HG03565 (cell line): Measurements from ENCODE around the gene DOCK2.
"Not testable (repeated sequence)": the region's sequence is repeated elsewhere in the genome, so short reads cannot be mapped to it uniquely, and the experiment has no call there.

Experiments used
- ATAC-seq: cut with Tn5 transposase; IDR thresholded peaks from one replicate; pipeline ENCODE4 v1.9.1; 2021; ENCODE audit warnings: mild to moderate bottlenecking, moderate library complexity; ENCODE audit not compliant: unreplicated experiment

Gene DOCK2

DNA sequence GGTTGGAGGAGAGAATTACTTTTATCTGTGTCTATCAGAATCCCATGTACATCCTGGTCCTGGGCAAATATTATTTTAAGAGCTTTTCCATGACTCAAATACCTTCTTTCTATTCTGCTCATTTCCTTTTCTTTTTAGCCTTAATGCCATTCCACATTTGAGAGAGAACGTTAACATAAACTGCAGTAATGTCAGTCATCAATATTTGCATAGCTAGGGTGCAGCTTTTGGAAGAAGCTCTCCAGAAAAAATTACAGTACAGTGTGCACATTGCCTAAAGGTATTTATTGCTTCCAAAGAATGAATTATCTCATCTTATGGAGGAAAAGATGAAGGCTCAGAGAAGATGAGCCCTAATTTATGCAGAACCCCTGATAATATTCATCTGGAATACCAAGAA is 284.9 kb downstream of the DOCK2 start:
- ATAC-seq, result no peak

DNA sequence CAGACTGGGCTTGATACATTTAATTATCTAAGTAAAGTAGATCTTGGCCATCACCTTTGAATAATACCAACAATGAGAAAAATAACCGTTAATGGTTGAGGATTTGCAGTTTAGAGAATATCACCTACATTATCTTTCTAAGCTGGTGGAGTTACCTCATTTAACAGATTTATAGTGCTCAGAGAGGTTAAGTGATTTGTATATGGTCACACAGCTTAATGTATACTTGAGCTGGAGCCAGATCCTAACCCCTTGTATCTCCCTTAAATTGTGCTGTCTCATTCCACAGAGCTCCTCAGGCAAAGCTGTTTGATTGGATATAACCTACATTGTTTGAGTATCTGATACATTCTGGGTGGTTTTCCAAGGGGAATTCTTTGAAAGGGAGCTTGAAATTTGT is 285.4 kb downstream of the DOCK2 start:
- no peak for ATAC-seq

DNA sequence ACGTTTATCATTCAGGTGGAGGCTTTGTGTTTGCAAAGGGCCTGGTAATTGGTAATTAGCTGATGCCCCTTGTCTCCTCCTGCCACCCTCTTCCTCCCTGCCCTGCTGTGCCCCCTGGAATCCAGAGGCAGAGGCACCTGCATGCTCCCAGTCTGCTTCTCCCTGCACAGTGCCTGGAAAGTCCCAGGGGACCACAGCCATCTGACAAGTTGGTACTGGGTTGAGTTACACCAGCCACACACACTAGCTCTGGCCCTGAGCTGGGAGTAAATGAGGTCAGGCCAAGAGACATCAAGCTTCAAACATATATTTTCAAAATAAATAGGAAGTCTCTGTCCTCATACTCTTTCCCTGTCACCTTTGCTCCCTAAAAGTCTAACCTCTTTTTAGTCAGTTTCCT is 286.9 kb downstream of the DOCK2 start:
- ATAC-seq, result peak; percentile 75

DNA sequence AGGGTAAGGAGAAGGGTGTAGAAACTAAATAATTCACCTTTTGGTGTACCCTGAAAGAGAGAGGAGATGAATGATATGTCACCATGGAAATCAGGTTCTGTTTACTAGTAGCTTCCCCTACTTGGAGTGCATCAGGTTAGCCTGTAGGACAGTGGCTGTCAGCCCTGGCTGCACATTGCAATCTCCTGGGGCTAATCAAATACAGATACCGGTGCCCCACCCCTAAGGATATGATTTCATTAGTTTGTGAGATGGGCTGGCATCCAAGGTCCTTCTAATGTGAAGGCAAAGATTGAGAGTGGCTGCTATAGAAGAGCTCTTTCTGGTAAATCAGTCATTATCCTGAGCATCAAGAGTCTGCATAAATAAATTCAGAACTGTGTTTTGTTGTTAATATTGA is 296.1 kb downstream of the DOCK2 start:
- ATAC-seq, result no peak

DNA sequence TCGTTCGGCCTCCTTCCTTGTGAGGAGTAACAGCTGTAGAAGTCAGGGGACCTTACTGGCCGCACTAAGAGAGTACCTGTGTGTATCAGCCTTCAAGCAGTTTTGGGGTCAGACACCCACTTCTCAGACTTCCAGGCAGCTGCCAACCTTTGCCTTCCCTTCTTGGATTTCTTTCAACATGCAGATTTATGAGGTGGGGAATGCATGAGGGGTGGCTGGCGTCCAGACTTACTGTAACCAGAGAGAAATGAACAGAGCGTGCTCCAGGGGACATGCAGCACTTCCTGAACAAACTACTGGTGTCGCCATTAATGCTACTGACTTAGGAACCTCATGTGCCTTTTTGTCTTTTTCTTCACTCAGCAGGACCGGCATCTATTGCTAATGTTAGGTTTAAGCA is 296.5 kb downstream of the DOCK2 start:
- ATAC-seq, result no peak

DNA sequence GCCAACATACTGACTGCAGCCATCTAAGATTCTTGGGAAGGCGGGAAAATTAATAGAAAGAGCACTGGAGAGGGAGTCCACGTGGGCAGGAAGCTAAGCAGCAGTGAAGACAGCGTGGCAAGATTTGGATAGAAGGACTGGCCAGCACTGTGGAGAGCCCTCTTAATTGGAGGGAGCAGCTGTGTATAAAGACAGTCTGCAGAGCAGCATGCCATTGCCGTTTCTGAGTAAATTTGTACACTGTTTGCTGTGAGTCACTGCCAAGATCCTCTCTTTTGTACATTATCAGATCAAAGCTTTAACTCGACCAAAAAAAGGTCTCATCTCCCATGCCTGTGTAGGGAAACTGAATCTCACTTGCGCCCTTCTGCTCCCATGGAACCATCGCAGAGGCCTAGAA is 297.9 kb downstream of the DOCK2 start:
- ATAC-seq, result no peak

DNA sequence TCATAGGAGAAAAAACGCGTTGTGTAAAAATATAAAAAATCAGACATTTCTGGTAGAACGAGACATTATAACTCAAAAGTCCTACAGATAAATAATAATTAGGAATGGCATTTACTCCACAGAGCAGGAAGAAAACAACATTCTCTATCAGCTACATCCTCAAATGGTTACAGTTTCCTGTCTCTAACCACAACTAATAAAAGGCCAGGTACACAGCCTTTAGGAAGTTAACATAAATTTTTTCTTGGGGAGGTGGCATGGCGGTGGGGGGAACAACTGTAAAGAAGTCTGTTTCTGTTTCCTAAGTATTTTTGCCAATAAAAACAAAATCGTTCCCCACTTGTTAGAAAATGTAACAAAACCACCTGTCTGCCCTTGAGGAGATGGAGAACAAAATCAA is 298.7 kb downstream of the DOCK2 start:
- ATAC-seq, result no peak

DNA sequence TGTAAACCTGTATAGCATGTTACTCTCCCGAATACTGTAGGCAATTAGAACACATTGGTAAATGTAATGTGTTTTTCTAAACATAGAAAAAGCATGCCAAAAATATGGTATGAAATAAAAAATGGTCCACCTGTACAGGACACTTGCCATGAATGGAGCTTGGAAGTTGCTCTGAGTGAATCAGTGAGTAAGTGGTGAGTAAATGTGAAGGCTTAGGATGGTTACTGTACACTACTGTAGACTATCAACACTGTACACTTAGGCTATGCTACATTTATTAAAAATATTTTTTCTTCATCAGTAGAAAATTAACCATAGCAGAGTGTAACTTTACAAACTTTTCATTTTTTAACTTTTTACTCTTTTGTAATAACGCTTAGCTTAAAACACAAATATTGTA is 301.4 kb downstream of the DOCK2 start:
- no peak for ATAC-seq

DNA sequence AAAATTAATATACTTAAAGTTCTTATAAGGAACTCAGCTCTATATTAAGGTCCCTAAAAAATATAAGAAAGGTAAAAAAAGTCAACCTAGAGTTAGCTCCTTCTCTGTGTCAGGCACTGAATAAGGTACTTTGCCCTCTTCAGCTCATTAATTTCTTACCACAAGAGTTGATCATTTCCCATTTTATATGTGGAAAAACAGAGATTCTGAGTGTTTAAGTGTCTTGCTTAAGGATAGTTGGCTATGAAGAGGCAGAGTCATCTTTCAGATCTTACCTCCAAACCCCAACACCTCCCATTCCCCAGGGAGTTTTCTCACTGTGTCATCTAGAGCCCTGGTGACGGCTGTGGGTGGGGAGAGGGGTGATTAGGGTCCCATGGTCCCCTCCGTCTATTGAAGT is 302.7 kb downstream of the DOCK2 start:
- ATAC-seq, result no peak

DNA sequence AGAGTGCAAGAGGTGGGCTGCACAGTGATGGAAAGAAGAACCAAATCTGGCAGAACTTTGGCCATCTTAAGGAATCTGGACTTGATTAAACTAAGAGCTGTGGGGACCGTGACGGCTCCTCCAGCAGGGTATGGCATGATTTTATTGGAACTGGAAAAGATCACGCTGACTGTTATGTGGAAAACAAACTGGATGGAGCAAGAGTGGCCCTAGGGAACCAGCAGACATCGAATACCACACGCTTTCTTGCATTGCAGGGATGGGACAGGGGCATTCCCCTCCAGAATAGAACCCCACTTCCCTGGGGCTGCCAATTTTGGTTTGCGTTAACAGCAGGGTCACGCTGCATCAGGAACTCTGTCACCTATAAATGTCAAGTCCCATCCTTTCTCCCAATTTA is 304.5 kb downstream of the DOCK2 start:
- ATAC-seq, result no peak

DNA sequence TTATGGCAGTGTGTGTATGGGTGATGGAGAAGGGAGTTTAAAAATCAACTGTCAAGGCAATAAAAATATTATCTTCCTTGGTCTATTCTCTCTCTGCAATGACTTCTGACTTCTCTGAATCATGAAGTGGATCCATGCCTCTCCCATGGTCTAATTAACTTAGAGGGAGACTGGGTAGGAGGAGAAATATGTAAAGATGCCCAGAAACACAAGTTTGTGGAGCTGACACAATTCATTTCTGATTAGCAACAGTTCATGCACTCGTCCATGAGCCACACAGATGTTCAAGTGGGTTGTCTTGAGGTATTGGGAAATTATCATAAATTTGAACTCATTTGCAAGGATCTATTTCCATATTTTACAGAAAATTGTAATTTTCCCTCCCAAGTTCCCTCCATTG is 305.1 kb downstream of the DOCK2 start:
- ATAC-seq, result no peak

DNA sequence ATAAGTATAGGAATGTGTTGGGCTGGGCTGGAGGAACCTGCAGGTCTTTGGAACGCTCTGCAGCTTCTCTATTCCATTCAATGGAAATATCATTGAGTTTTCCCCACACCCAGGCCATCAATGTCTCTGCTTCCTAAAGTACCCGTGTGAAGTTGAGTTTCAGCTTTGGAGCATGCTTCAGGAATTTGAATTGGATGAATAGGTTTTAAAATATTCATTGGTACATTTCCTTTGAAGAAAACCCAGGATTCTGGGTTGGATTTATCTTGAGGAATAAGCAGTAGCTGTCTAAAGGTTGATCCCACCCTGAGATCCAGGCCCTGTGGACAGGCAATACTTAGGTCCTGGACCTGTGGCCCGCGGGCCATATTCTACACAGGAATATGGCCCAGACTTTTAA is 306.0 kb downstream of the DOCK2 start:
- no peak for ATAC-seq

DNA sequence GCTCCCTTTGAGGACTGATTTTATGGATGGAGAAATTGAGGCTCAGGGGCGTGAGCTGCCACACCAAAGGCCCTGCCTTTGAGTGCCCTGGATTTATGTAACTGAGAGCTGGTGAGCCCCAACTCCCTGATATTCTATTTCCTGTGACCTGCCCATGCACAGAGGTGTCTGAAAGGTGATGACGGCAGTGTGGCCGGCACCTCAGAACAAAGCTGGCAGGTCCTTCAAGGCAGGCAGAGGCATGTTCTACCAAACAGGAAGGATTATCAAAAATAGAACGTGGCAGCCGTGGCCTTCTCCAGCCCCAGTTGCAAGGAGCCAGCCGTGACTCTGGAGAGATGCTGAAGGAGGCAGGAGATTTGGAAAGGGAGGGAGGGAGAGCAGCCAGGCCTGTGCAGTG is 307.0 kb downstream of the DOCK2 start:
- ATAC-seq, result no peak

DNA sequence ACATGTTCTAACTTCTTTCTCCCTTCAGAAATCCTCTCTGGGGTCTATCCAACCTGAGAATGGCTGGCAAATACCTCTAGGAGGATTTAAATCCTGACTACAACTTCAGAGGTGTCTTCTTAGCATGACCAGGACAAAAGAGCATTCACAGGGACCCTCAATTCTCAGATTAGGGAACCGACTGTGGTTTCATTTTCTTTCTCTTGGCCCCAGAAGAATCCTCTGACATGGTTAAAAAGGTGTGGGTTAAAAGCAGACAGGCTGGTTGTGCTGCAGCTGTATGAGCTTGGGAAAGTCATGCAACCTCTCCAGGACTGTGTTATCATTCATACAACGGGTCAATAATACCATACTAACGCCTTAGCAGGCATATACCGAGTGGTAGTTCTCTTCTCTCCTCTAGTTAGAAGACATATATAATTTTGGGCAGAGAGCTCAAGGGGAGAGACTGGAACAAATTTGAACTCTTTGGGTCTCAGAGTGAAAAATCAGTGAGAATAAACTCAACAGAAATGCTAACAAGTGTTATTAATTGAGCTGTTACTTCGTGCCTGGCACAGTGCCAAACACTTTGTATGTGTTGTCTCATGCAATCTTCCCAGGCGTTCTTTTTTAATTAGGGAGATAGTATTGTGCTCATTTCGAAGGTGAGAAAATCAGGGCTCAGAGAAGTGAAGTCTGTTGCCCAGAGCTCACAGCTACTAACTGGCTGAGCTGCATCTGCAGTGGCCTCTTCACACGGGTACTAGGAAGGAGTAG is 308.0 kb downstream of the DOCK2 start:
- peak; percentile 66 for ATAC-seq

DNA sequence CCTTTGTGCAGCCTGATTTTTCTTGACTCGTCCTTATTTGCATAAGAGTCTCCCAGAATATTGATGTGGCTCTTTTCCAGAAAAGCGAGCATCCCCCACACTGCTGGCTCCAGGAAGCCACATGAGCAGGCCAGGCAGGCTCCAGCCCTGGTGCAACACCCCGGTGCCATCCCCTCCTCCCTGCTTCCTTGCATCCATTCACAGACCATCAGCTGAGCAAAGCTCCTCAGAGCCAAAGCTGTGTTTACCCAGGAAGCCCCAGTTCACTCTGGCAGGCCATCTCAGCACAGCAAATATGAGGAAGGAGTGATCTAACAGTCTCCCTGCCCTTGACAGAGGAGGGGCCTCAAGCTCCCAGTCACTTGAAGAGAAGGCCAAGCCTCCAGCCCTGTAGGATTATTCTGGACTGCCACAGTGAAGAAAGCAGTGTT is 308.8 kb downstream of the DOCK2 start:
- ATAC-seq, result no peak

DNA sequence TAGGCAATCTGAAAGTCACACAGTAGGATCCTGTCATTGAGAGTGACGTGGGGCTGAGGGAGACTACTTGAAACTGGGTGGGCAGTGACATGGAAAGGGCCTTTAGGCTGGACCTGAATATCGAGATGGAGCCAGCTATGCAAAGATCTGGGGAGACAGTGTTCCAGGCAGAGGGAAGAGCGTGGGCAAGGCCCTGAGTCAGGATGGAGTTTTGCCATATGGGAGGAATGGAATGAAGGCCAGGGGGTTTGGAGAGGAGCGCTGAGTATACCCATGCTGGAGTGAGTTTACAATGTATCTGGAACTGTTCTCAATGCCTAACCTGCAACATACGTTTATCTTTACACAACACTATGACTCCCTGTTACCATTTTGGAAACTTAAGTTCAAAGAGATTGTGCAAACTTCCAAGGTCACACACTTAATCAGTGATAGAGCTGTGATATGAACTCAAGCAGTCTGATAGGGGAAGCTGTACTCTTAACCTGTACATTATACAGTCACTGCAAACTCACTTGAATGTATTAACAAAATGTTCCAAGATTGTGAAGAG is 309.7 kb downstream of the DOCK2 start:
- ATAC-seq, result no peak

DNA sequence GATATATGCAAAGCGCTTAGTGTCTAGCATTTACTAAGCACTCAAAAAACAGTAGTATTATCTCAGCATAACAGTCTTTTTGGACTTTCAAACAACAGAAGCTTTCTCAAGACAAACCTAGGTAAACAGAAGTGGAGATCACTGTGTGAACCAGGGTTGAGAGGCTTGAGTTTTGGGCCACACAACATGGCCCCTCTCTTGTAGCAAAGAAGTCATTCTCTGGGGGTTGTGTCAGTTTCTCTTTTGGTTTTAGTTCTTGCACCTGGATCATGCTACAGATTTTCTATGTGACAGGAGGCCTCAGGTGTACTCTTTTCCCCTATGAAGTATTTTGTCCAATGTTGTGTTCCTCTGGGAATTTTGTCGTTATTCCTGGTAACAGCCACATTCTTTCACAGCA is 313.3 kb downstream of the DOCK2 start:
- ATAC-seq, result no peak

DNA sequence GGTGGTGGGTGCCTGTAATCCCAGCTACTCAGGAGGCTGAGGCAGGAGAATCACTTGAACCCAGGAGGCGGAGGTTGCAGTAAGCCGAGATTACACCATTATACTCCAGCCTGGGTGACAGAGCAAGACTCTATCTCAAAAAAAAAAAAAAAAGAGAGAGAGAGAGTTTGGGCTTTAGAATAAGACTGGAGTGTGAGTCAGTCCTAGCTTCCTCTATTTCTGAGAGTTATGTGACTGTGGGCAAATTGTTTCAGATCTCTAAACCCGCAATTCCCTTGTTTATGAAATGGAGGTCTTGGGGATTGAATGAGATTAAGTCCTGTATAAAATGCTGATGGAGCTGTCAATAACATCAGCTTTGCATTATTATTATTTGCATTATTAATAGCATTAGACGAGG is 316.1 kb downstream of the DOCK2 start:
- not testable (repeated sequence) for ATAC-seq

DNA sequence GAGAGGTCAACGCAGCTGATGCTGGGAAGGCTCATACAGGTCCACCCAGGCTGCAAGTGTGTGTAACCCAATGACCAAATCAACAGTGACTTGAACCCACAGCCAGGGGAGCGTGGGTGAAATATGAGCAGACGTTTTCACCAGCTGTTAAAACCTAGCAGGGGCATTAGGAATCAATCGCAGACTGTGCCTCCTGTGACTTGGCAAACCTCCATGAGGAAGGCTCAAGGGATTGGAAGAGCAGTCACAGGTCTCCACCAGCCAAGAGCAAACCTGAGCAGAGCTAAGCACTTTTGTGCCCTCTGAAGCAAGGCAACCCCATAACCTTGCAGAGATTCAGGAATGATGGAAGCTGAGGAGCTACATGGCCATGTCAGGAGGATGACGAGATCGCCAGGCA is 317.7 kb downstream of the DOCK2 start:
- no peak for ATAC-seq

DNA sequence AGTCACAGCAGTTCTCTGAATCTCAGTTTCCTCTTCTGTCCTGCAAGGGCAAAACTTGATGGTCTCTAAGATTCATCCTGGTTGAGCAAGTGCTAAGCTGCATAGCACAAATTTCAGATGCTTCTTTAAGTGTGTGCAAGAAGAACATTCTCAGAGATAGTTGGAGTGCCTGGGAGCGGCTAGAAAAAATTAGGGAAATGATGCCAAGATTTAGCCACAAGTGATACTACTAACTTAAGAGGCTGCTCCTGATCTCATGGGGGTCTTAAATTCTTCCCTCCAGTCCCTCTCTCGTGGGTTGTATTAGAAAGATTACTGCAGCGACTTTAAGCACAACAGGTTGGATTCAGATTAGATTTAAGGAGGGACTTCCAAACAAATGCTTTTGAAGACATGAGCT is 319.1 kb downstream of the DOCK2 start:
- no peak for ATAC-seq

DNA sequence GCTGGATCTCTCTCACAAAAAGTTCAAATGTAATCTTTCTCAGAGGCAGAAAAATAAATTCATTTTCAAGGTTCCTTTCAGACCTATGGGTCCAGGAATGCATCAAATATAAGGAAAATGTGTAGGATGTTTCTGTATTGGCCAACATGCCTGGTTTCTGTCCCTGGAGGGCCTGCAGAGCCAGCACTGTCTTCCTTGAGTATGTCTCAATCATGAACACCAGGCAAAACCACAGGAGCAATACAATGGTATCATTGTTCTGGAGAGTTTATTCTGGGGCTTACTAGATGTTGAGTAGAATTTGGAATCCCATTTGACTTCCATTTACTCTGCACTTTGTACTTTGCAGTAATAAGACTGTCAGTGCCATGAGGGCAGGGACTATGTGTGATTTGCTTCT is 319.7 kb downstream of the DOCK2 start:
- no peak for ATAC-seq

DNA sequence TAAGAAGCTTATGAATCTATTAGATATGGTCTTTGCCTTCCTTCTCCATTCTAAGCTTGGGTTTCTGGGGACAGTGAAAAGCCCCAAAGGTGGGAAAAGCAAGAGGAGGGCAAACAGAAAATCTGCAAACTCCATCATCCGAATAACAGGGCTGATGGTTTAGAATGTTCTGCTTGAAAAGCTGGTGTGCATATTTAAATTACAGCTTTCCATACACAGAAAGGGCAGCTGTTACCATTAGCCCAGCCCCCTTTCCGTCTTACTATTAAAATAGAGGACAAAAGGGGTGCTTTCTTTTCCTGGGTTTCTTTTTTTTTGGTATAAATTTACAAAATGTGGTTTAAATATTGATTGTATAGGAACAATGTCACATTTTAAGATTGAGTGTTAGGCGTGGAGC is 321.2 kb downstream of the DOCK2 start:
- ATAC-seq, result no peak

DNA sequence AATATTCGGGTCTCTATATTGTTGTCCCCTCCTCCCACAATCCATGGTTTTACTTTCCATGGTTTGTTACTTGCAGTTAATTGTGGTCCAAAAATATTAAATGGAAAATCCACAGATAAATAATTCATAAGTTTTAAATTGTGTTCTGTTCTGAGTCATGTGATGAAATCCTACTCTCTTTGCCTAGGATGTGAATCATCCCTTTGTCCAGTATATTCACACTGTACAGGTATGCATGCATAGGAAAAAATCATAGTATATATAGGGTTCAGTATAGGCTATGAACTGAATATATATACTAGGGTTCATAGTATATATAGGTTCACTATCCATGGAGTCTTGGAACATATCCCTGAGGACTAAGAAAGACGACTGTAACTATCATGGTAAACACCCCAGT is 323.6 kb downstream of the DOCK2 start:
- ATAC-seq, result no peak
